CD4-positive, CD25-positive, alpha-beta regulatory T cell (primary cell): ENCODE results near the gene AGBL3. TPM values are rescaled to one million over a fixed set of nuclear protein-coding genes. Genes with fewer than 3 reads are reported as not detected.

Experiments used
- ATAC-seq, 2 donors: fragments of 150-1000 bp; cut with Tn5 transposase; one replicate each; pipeline ENCODE4 v1.10.0; 2021; ENCODE audit warnings: low read depth in 2 of 2, moderate number of reproducible peaks in 2 of 2, moderate library complexity in 1 of 2
- DNase-seq, 3 donors: peaks; one replicate each; pipeline versions ENCODE4 v3.0.0 to v3.0.0-alpha.2; 2012 to 2022; ENCODE audit warnings: mixed read lengths in 1 of 3
- H3K27ac ChIP-seq: one replicate; pipeline ENCODE4 v1.7.0; 2013; ENCODE audit warnings: mild to moderate bottlenecking, low read length; ENCODE audit not compliant: insufficient read depth, poor library complexity, severe bottlenecking
- H3K27me3 ChIP-seq: one replicate; pipeline ENCODE4 v1.7.0; 2013; ENCODE audit warnings: low read length; ENCODE audit not compliant: control insufficient read depth, insufficient read depth
- H3K36me3 ChIP-seq: one replicate; pipeline ENCODE4 v1.7.0; 2013; ENCODE audit warnings: mild to moderate bottlenecking, low read length, moderate library complexity; ENCODE audit not compliant: control insufficient read depth, insufficient read depth
- H3K4me1 ChIP-seq: 2 replicates; pipeline ENCODE4 v1.7.0; 2013; ENCODE audit warnings: mild to moderate bottlenecking, low read length; ENCODE audit not compliant: insufficient read depth, control insufficient read depth, poor library complexity, severe bottlenecking
- H3K4me3 ChIP-seq: one replicate; pipeline ENCODE4 v1.7.0; 2013; ENCODE audit warnings: low read depth, mild to moderate bottlenecking, low read length, moderate library complexity
- H3K9me3 ChIP-seq, 2 experiments: 1 replicate in 1 of 2; 2 replicates in 1 of 2; pipeline ENCODE4 v1.7.0; 2013; ENCODE audit warnings: low read length in 2 of 2, mild to moderate bottlenecking in 1 of 2, moderate library complexity in 1 of 2; ENCODE audit not compliant: control insufficient read depth in 2 of 2
- H3K27ac Mint-ChIP-seq, 3 donors: one replicate each; pipeline ENCODE4 v1.8.0; 2020 to 2022; ENCODE audit warnings: mild to moderate bottlenecking in 3 of 3, mixed read lengths in 3 of 3, moderate library complexity in 2 of 3
- H3K27me3 Mint-ChIP-seq: one replicate; pipeline ENCODE4 v1.8.0; 2022; ENCODE audit warnings: mild to moderate bottlenecking, mixed read lengths
- H3K36me3 Mint-ChIP-seq: one replicate; pipeline ENCODE4 v1.8.0; 2020; ENCODE audit warnings: mixed read lengths
- H3K4me1 Mint-ChIP-seq, 4 donors: one replicate each; pipeline ENCODE4 v1.8.0; 2020 to 2022; ENCODE audit warnings: mixed read lengths in 4 of 4, mild to moderate bottlenecking in 1 of 4
- H3K4me3 Mint-ChIP-seq, 4 donors: one replicate each; pipeline ENCODE4 v1.8.0; 2020 to 2022; ENCODE audit warnings: mild to moderate bottlenecking in 4 of 4, mixed read lengths in 4 of 4, moderate library complexity in 3 of 4
- H3K9me3 Mint-ChIP-seq, 7 donors: one replicate each; pipeline ENCODE4 v1.8.0; 2020 to 2022; ENCODE audit warnings: mixed read lengths in 7 of 7, mild to moderate bottlenecking in 3 of 7, moderate library complexity in 2 of 7
- polyA plus RNA-seq, 4 donors: library from polyadenylated mRNA; unstranded; fragments of 300-500 nt; fragmentation: Illumina TruSeq; gene quantifications; one replicate each; pipeline ENCODE4 v1.2.3, GENCODE V29; 2021
- total RNA-seq: library from RNA; stranded (reverse); gene quantifications from one replicate; pipeline ENCODE4 v1.2.3, GENCODE V29; 2022

AGBL3 gene
- total and polyA plus RNA-seq, 5 donors from 2014 or later: 0.37 to 1.0 (median 0.80) TPM; not detected in 1

DNA sequence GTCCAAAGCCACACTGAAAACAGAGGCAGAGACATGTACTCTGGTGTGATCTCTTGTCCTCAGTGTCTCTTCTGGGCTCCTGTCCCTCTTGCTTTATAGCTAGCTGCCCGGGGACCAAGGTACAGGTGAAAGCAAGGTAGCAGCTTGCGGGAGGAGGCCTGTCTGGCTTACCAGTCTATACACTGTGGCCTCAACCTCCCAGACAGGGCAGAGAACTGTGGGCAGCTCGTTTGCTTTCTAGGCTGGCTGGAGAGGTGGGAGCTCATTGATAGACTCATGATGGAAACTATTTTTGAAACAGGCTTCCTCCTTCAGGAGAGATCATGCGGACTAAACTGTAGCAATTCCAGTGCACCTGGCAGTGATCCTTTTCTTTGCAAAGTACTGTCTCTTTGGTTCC lies 179.6 kb downstream of the AGBL3 start:
- no peak overlapping the region for H3K27ac ChIP-seq
- peaks cover 0 to 8% (median 0%) of the 10 kb centered on the region in 7 donors for H3K9me3 Mint-ChIP-seq
- peaks cover 33% of the 10 kb centered on the region for H3K36me3 ChIP-seq
- peak overlapping the region in 1 of 4 donors; percentile 1 for H3K4me3 Mint-ChIP-seq
- H3K36me3 Mint-ChIP-seq: peaks cover 54% of the 10 kb centered on the region
- peaks cover 30 to 66% (median 47%) of the 10 kb centered on the region in 4 donors for H3K4me1 Mint-ChIP-seq
- no peak for ATAC-seq
- no peaks in the 10 kb centered on the region for H3K27me3 ChIP-seq
- no peaks in the 10 kb centered on the region for H3K27me3 Mint-ChIP-seq
- H3K27ac Mint-ChIP-seq: peak overlapping the region; percentile 6 to 85 (median 71)
- no peak overlapping the region for H3K4me3 ChIP-seq
- DNase-seq: no peak
- no peaks in the 10 kb centered on the region for H3K9me3 ChIP-seq
- H3K4me1 ChIP-seq: peaks cover 21% of the 10 kb centered on the region

DNA sequence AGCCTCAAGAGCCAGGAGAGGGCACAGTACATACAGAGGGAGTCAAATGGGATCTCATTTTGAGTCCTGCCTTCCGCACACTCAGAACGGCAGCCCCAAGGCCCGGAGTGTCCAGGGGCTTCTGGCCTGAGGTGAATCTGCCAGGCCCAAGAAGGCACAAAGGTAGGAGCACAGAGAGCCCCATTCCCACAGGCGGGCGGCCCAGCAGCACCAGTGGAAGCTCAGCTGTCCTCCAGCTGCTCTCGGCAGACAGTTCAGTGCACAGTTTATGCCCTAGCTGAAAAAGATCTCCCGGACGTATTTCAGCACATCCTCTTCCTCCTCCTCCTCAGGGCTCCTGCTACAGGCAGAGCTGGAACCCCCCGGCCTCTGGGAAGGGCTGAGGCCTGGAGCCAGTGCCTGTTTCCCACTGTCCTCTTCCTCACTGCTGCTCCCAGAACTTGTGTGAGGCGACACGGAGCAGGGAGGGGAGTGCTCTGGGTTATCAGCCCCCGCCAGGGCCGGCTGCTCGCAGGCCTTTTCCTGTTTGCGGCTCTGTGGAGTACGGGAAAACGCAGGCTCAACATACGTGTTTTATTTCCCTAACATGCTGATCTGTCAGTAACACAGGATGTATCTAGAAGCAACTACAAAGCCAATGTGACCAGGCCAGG lies 180.2 kb downstream of the AGBL3 start:
- H3K36me3 Mint-ChIP-seq: peaks cover 48% of the 10 kb centered on the region
- H3K27ac Mint-ChIP-seq: peak overlapping the region; percentile 85 to 95 (median 89)
- H3K9me3 ChIP-seq: no peaks in the 10 kb centered on the region
- DNase-seq (no peak), ATAC-seq (no peak)
- no peak overlapping the region for H3K4me3 ChIP-seq
- H3K4me1 Mint-ChIP-seq: peaks cover 36 to 63% (median 43%) of the 10 kb centered on the region in 4 donors
- peak overlapping the region in 3 of 4 donors; percentile 26 to 86 (median 49) for H3K4me3 Mint-ChIP-seq
- peaks cover 0 to 8% (median 0%) of the 10 kb centered on the region in 7 donors for H3K9me3 Mint-ChIP-seq
- no peak overlapping the region for H3K27ac ChIP-seq
- H3K27me3 Mint-ChIP-seq: no peaks in the 10 kb centered on the region
- H3K36me3 ChIP-seq: peaks cover 29% of the 10 kb centered on the region
- peaks cover 25% of the 10 kb centered on the region for H3K4me1 ChIP-seq
- H3K27me3 ChIP-seq: no peaks in the 10 kb centered on the region

DNA sequence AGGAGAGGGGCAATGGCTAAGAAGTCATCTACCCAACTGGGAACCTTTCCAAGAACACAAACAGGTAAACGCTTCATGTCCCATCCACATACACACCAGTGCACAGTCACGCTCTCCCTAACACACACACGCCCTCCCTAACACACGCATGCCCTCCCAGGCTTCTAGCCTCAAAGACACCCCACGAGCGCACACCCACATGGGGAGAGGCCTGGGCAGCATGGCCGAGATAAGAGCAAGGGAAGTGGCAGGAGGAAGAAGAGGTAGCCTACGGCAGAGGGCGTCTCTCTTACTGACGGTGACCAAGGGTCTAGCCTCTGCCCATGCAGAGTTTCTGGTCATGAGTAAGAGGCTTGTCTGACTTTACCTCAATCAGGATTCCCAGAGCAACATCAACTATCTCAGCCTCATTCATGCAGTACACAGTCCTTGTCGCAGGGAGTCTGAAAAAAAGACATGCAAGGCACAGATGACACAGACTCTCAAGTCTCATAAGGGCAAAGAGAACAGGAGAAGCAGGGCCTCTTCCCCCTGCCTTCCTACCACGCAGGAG lies 181.1 kb downstream of the AGBL3 start:
- H3K27me3 Mint-ChIP-seq: no peaks in the 10 kb centered on the region
- H3K9me3 ChIP-seq: no peaks in the 10 kb centered on the region
- H3K36me3 ChIP-seq: peaks cover 29% of the 10 kb centered on the region
- no peaks in the 10 kb centered on the region for H3K27me3 ChIP-seq
- peak overlapping the region; percentile 48 to 97 (median 89) for H3K27ac Mint-ChIP-seq
- peaks cover 25% of the 10 kb centered on the region for H3K4me1 ChIP-seq
- H3K4me3 Mint-ChIP-seq: peak overlapping the region; percentile 44 to 86 (median 63)
- no peak overlapping the region for H3K4me3 ChIP-seq
- DNase-seq (no peak), ATAC-seq (no peak)
- H3K9me3 Mint-ChIP-seq: peaks cover 0 to 4% (median 0%) of the 10 kb centered on the region in 7 donors
- H3K4me1 Mint-ChIP-seq: peaks cover 32 to 56% (median 39%) of the 10 kb centered on the region in 4 donors
- peaks cover 39% of the 10 kb centered on the region for H3K36me3 Mint-ChIP-seq
- H3K27ac ChIP-seq: no peak overlapping the region

DNA sequence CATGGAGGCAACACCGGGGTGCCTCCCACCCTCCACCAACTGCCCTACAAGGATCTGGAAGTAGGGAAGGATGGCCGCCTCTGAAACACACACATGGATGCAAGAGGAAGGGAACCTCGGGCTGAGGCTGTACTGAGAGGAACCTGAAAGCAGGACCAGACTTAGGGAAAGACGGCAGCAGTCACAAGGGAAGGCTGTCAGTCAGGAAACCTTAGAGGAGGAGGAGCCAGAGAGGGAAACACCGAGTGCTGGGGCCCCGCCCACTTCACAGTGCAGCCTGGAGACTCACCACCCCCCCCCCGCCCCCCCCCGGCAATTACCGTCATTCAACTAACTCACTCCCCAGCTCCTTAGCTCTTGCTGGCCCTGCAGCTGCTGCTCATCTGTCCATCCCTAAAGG lies 181.7 kb downstream of the AGBL3 start:
- H3K27ac Mint-ChIP-seq: peak overlapping the region; percentile 48 to 97 (median 89)
- peaks cover 33% of the 10 kb centered on the region for H3K36me3 Mint-ChIP-seq
- H3K4me3 Mint-ChIP-seq: peak overlapping the region in 2 of 4 donors; percentile 86 to 92
- Histone ChIP-seq H3K4me1 (peaks cover 25% of the 10 kb centered on the region), H3K27ac (peak overlapping the region; percentile 94), H3K36me3 (peaks cover 29% of the 10 kb centered on the region), H3K4me3 (no peak overlapping the region), H3K9me3 (no peaks in the 10 kb centered on the region), H3K27me3 (no peaks in the 10 kb centered on the region)
- H3K9me3 Mint-ChIP-seq: no peaks in the 10 kb centered on the region
- H3K27me3 Mint-ChIP-seq: no peaks in the 10 kb centered on the region
- ATAC-seq (no peak), DNase-seq (no peak)
- H3K4me1 Mint-ChIP-seq: peaks cover 26 to 56% (median 39%) of the 10 kb centered on the region in 4 donors

DNA sequence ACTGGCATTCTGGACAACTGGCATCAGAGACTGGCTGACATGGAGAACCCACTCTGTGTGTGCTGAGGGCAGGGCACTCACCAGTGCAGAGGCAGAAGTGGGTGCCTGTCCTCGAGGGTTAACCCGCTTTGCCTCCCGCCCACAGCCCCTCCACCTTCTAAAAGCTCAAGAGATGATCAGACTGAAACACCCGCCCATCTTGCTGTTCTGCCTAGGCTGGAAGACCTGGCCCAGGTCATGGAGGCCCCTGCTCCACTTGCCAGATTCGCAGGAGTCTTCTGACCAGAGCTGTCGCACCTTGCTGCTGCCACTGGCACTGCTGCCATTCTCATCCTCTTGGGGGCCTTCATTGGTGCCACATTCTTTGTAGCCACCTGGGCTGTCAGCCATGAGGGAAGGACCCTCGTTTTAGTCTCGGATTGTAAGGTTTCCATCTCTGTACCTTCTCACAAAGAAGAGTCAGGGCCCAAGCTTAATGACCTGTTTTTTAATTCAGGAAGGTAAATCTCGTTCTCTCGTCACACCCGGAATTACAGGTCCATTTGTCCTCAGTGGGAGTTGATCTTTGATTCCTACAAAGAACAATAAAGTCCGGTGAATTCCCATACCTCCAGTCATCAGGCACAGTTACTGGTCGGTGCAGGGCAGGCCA lies 182.3 kb downstream of the AGBL3 start:
- DNase-seq: no peak
- H3K4me3 Mint-ChIP-seq: peak overlapping the region; percentile 86 to 95 (median 89)
- peak overlapping the region; percentile 89 to 97 (median 97) for H3K27ac Mint-ChIP-seq
- H3K27me3 Mint-ChIP-seq: no peaks in the 10 kb centered on the region
- ATAC-seq: no peak
- H3K9me3 ChIP-seq: no peaks in the 10 kb centered on the region
- H3K4me1 Mint-ChIP-seq: peaks cover 26 to 56% (median 39%) of the 10 kb centered on the region in 4 donors
- H3K36me3 Mint-ChIP-seq: peaks cover 33% of the 10 kb centered on the region
- peaks cover 29% of the 10 kb centered on the region for H3K36me3 ChIP-seq
- no peaks in the 10 kb centered on the region for H3K9me3 Mint-ChIP-seq
- no peaks in the 10 kb centered on the region for H3K27me3 ChIP-seq
- peaks cover 25% of the 10 kb centered on the region for H3K4me1 ChIP-seq
- H3K27ac ChIP-seq: peak overlapping the region; percentile 94
- H3K4me3 ChIP-seq: peak overlapping the region; percentile 70

DNA sequence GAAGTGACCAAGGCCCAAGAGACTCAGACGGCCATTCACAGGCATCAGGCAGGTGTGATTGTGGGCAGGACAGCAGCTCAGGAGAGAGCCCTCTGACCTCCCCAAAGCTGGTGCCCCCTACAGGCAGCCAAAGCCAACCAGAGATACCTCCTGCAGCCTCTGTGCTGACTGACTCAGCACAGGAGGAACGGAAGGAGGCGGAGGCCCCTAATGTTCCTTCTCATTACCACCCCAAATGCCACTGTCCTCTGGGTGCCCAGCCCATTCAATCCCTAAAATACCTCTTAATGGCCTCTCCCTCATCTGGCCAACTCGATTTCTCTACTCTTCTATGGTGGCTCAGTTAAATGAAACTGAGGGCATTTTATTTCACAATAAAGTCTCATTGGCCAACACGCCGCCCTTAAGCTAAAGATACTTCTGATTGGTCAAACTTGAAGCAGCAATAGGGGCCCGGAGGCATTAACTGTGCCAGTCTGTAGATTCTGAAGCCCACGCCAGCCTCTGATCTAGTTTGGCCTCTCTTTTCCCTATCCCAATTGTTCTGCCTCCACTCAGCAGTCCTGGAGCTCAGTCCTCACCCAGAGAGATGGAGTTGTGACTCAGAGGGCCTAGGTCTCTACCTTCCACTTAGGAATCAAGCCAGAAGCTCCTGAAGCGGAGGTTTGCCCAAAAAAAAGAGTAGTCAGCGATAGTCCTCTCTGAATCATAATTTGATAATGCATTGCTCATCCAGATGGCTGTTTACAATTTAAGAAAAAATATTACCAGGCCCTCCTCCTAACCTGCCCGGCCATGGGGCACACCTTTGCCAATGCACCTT lies 183.0 kb downstream of the AGBL3 start:
- Mint-ChIP-seq H3K9me3 (no peaks in the 10 kb centered on the region), H3K4me3 (peak overlapping the region; percentile 86 to 95 (median 89)), H3K27me3 (no peaks in the 10 kb centered on the region), H3K36me3 (peaks cover 28% of the 10 kb centered on the region), H3K4me1 (peaks cover 20 to 50% (median 37%) of the 10 kb centered on the region in 4 donors), H3K27ac (peak overlapping the region; percentile 89 to 97 (median 97))
- Histone ChIP-seq H3K4me1 (peaks cover 25% of the 10 kb centered on the region), H3K27me3 (no peaks in the 10 kb centered on the region), H3K36me3 (peaks cover 24% of the 10 kb centered on the region), H3K27ac (peak overlapping the region; percentile 94), H3K4me3 (peak overlapping the region; percentile 70), H3K9me3 (no peaks in the 10 kb centered on the region)
- DNase-seq (peak; percentile 35 to 73 (median 50)), ATAC-seq (peak; percentile 39 to 40)

DNA sequence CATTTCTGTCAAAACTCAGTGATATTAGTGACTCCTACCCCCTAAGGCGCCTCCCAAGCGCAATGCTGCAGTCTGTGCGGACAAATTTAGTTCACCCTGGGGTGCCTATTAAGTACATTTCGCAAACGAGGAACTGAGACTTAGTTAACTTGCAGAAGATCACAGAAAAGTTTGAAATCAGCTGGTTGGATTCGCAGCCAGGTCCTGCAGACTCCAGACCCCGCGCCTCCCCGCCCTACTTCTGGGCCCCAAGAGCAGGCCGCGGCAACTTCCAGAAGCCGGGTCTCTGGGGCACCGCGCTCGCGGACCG lies 183.6 kb downstream of the AGBL3 start:
- H3K27me3 ChIP-seq: no peaks in the 10 kb centered on the region
- peak overlapping the region; percentile 70 for H3K4me3 ChIP-seq
- H3K27ac Mint-ChIP-seq: peak overlapping the region; percentile 89 to 97 (median 97)
- H3K36me3 ChIP-seq: peaks cover 23% of the 10 kb centered on the region
- no peaks in the 10 kb centered on the region for H3K9me3 ChIP-seq
- peak; percentile 6 to 11 for ATAC-seq
- peak overlapping the region; percentile 86 to 95 (median 89) for H3K4me3 Mint-ChIP-seq
- DNase-seq: no peak
- H3K27ac ChIP-seq: peak overlapping the region; percentile 94
- peaks cover 20 to 50% (median 37%) of the 10 kb centered on the region in 4 donors for H3K4me1 Mint-ChIP-seq
- H3K9me3 Mint-ChIP-seq: no peaks in the 10 kb centered on the region
- H3K4me1 ChIP-seq: peaks cover 25% of the 10 kb centered on the region
- H3K27me3 Mint-ChIP-seq: no peaks in the 10 kb centered on the region
- H3K36me3 Mint-ChIP-seq: peaks cover 27% of the 10 kb centered on the region
